GM19351 (cell line): Measurements from ENCODE around the gene NCOA7.

Source experiments
- ATAC-seq: cut with Tn5 transposase; IDR thresholded peaks from one replicate; pipeline ENCODE4 v1.9.1; 2021; ENCODE audit warnings: mild to moderate bottlenecking, moderate library complexity; ENCODE audit not compliant: unreplicated experiment

NCOA7 gene

GRCh38 chr6:125790358-125791150 is at the start of gene NCOA7:
NCOA7 (plus strand) TSS chr6:125790960; CDS start chr6:125815355, 24,395 bp downstream.
- ATAC-seq = peak; percentile 67

GRCh38 chr6:125741336-125741735 is 49.4 kb upstream of the NCOA7 start:
- ATAC-seq = no peak

GRCh38 chr6:125742024-125742423 is 48.7 kb upstream of the NCOA7 start:
- no peak for ATAC-seq

DNA sequence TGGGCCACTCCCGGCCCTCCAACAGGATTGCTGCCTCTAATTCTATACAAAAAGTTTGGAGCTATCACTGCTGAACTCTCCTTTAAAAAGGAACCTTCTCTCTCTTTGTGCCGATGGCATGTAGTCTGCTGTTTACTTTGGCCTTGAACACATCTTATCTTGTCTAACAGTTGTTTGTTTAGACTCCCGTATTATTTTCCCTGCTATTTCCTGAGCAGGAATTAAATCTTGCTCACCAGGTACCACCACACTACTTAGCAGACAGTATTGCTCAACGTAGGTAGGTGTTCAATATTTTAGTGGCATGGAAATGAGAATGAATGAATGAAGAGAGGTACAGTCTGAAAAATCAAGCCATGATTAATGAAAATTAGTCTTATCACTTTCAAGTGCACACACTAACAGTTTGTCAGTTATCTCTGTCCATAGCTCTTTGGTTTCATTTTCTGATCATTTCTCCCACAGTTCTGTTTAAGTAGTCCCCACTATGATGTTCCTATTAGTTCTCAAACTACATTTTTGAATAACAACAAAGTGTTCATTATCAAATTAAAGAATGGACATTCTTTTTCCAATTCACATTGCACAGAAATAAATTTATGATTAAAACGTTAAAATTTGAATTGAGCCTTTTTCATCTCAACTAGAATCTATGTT is 48.2 kb upstream of the NCOA7 start:
- no peak for ATAC-seq

DNA sequence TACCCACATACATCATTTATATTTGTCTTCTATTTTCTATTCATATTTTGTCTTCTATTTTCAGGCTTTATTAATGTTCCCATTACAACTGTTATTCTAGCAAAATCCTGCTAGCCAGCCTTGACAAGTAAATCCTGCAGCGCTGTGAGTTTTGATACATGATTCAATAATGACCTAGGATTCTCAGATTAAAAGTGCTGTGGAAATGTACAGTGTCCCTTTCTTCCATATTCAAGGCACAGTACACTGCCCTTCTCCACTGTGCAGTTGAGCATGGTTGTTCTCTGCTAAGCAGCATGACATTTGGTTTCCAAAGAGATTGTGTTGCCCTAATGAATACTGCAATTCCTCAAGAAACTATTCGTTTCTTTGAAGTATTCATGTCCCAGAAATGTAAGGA is 47.2 kb upstream of the NCOA7 start:
- ATAC-seq = no peak

- no peak for ATAC-seq
Observed at GRCh38 chr6:125745281-125746018, 45.3 kb upstream of the NCOA7 start.

DNA sequence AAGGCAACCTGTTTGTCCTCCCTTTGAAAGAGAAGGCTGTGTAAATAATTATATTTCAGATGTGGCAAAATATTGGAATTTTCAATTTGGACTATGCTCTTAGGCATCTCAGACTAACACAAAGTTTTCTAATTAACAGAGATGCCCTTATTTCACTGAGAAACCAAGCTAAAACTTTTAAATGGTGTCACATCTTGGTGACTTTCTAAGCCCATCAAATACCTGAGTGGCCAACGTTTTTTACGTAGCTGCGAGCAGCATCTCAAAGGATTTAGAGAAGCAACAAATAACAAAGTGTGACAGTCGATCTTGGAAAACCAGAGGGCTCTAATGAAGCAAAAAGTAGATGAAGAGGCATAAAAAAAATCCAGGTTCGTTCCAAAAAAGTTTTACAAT is 44.7 kb upstream of the NCOA7 start:
- no peak for ATAC-seq

DNA sequence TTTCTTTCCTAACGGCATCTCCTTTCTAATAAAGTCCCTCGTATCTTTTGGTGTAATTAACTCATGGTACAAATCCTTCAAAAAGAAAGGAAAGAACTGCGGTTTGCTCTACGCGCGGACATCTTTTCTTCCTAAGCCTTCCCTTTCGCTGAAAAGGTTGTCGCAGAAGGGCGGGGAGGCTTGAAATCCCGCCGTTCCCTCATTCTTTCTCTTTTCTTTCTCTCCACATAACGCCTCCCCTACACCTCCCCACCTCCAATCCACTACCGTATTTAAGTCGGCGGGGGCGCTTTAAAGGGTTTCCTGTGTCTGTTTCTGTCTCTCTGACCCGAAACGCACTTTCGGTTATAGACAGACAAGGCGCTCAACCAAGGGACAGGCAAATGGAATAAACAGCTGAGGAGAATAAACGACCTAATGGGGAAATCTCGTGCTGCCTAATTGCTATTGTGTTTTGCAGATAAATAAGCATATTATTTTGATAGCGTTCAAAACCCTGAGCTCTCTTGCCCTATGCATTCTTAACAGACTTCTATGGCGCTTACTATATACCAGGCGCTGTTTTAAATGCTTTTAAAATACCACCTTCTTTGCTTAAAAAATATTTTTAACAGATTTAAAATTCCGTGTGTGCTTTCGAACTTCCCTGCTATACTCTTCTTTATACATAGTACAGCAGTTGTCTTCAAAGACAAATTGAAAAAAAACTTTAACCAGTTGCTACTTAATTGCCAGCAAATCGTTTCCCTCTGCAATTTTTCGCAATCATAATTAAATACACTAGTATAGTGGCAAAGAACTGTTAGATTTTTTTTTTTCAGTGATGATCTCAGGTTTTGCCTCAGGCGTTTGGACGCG is 43.8 kb upstream of the NCOA7 start:
- peak; percentile 62 for ATAC-seq

DNA sequence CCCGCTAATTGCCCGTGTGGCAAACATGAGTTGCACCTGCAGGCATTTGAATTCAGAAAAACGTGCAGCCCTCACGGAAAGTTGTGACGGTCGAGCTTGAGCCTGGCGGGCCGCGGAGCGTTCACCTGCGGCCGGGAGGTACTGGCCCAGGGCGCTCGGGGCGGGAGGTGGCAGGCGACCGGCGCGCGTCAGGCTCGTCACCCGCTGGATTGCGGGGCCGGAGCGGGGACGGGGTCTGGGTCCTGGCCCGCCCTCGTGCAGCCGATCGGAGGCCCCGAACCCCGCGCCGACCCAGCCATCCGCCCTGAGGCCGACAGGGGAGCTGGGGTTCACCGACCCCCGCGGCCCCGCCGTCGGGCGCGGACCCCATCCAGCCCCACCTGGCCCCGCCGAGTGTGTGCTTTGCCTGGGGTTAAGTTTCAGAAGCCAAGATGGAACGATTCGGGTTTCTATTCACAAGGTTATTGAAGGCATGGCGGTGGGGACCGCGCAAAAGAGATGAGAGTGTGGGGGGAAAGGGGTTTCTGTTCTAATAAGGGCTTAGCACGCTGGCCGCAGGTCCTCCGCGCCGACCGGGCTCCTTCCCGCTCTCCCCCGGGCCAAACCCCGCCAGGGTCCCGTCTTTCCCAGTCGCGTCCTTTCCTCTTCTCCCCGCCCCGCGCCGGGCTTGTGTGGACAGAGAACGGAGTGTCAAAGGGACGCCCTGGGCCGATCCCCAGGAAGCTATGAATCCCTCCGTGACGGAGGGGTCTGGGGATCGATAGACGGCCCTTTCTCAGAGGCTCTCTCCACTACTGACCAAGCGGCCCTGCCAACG is 43.0 kb upstream of the NCOA7 start:
- no peak for ATAC-seq

DNA sequence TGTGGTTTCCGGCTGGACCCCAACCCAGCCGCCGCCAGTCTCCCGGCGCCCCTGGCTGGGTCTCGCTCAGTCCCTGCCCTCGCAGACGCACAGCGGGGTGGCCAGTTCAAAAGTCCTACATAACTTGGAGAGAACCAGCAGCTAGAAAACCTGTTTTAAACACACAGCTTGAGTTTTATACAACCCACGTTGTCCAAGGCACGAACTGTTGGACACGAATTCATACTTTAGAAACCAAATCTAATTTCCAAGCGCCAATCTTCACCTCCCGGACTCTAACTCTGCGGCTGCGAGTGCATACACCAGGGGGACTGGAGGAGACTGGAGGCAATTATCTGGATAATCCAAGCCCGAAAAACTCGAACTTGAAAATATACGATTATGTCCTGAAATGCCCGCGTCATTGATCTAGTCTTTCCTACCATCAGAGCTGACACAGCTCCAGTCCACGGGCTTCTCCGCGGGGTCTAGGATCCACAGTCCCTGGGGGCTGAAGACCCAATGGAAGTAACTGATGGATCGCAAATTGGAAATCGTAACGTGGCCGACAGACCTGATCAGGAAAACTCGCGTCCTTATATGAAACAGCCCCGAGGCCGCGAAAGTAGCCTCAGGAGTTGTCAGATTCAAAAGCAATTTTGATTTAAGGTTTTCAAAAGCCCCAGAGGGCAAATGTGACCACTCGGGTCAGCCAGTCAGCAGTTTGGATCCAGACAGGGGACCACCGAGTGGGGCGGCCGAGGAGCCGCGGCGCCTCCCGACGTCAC is 42.2 kb upstream of the NCOA7 start:
- ATAC-seq = no peak

- ATAC-seq = peak; percentile 72
Observed at GRCh38 chr6:125749173-125749864, 41.4 kb upstream of the NCOA7 start, which contains the start of gene HEY2. HEY2 (plus strand) TSS chr6:125749632; CDS start chr6:125749777, 145 bp downstream.

DNA sequence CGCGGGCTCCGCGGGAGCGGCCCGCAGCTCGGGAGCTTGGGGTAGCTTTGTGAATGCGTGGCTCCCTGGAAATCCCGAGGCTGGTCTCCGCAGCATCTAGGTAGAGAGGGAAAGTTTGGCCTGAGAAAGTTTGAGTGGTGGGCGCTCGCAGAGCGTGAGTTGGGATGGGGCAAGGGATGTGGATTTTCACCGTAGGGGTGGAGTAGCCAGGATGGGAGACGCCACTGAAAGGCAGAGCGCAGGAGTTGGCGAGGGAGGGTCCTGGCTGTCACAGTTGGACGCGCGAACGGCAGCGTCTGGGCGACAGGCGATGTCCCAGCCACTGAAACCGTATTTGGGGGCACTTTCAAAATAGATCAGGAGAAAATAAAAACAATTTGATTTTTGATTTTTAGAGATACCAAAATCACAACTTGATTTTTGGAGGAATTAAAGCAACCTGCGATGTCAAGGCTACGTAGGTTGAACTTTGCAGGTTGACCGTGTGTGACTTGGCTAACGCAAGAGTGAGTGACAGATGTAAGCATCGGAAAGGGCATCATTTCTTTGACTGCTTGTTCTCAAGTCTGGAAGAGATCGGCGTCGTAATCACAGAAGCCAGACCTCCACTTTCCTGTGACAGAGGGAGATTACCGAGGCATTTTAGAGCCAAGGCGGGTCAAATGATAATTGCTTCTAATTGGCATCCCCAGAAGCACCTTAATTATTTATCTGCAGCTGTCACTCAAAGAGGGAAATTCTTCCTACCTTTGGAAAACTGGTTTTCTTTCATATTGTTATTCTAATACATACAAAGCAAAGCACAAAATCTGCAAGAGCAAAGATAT is 40.7 kb upstream of the NCOA7 start:
- no peak for ATAC-seq

DNA sequence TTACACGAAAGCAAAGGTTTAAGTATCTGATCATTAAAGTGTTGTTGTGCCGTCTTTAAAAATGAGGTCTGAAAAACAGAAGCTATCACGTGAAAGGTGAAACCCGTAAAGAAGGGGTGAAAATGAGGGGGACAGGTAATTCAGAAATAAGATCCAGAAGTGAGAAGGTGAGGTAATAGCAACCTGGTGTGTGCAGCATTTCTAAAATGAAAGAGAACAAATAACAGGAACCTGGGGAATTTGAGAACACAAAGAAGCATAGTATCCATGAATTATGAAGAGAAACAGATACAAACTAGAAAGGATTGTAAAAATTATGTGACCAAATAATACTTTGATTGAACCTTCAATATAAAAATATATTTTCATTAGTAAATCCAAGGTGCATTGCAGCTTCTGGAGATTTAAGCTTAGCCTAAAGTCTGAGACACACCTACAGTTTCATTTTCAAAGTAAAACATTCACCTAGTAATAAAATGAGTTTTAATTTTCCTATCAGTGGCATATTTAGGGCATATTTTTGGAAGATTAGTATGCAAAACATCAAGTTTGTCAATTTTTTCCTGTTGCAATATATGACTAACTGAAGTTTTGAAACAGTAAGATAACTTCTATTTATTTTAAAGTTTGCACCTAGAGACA is 39.9 kb upstream of the NCOA7 start:
- no peak for ATAC-seq

- no peak for ATAC-seq
Observed at GRCh38 chr6:125751334-125751916, 39.3 kb upstream of the NCOA7 start.

DNA sequence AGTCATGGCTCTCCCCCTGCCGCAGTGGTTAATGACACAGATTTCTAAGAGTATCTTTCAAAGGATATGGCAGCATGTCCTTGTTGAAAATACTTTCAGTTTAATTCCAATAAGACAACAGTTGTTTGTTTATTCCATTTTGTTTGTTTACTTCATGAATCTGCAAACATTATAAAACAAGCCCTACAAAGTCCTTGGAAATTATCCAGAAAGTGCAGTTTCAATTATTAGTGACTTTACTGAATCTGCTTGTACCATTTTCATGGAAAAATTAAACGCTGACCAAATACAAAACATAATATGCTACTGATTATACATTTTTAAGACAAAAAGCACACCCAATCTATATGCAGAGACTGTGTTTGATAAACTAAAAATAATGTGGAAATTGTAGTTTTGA is 38.0 kb upstream of the NCOA7 start:
- no peak for ATAC-seq

GRCh38 chr6:125753218-125753936 is 37.4 kb upstream of the NCOA7 start:
- no peak for ATAC-seq
